Small intestine (tissue), 7 donors: ENCODE measurements around the gene ANKRD44. TPM values are rescaled to one million over a fixed set of nuclear protein-coding genes. Genes with fewer than 3 reads are reported as not detected.
"Not testable (repeated sequence)": the region's sequence is repeated elsewhere in the genome, so short reads cannot be mapped to it uniquely, and the experiment has no call there.

Source experiments
- DNase-seq, 2 donors: peaks; one replicate each; pipeline versions ENCODE4 v3.0.0 to v3.0.0-alpha.2; 2013
- FAIRE-seq: peaks from 2 replicates; lab custom pipeline; 2012; peaks lifted over from hg19 to GRCh38; lab: Jason Lieb, UNC
- H3K27ac ChIP-seq, 3 donors: one replicate each; pipeline ENCODE4 v1.5.1; 2013; ENCODE audit warnings: low read length in 2 of 3, mild to moderate bottlenecking in 2 of 3, control low read depth in 1 of 3, inconsistent platforms in 1 of 3, low read depth in 1 of 3, moderate library complexity in 1 of 3
- H3K27me3 ChIP-seq, 3 donors: one replicate each; pipeline ENCODE4 v1.6.1; 2013; ENCODE audit warnings: low read length in 3 of 3, inconsistent platforms in 1 of 3; ENCODE audit not compliant: control insufficient read depth in 3 of 3, insufficient read depth in 3 of 3
- H3K36me3 ChIP-seq, 3 donors: one replicate each; pipeline ENCODE4 v1.6.1; 2013; ENCODE audit warnings: low read length in 3 of 3, inconsistent platforms in 1 of 3, low read depth in 1 of 3, mild to moderate bottlenecking in 1 of 3, moderate library complexity in 1 of 3; ENCODE audit not compliant: control insufficient read depth in 3 of 3, insufficient read depth in 2 of 3
- H3K4me1 ChIP-seq, 3 donors: one replicate each; pipeline ENCODE4 v1.6.1; 2013; ENCODE audit warnings: low read length in 2 of 3, inconsistent platforms in 1 of 3, low read depth in 1 of 3, mild to moderate bottlenecking in 1 of 3, moderate library complexity in 1 of 3; ENCODE audit not compliant: control insufficient read depth in 3 of 3, insufficient read depth in 2 of 3
- H3K4me3 ChIP-seq, 3 donors: one replicate each; pipeline ENCODE4 v1.5.1; 2013; ENCODE audit warnings: low read length in 3 of 3, control low read depth in 1 of 3, inconsistent platforms in 1 of 3, low read depth in 1 of 3, mild to moderate bottlenecking in 1 of 3, moderate library complexity in 1 of 3
- H3K9me3 ChIP-seq, 2 donors: one replicate each; pipeline ENCODE4 v1.6.1; 2013; ENCODE audit warnings: low read depth in 1 of 2, low read length in 1 of 2; ENCODE audit not compliant: control insufficient read depth in 2 of 2, insufficient read depth in 1 of 2
- WGBS, 3 donors: extraction: QIAGEN DNeasy Blood & Tissue Kit; methylation state at CpG; one replicate each; pipeline ENCODE4 v1.1.7; 2013; 5-methylcytosine and 5-hydroxymethylcytosine counted together
- polyA plus RNA-seq, 4 donors: library from polyadenylated mRNA; stranded (reverse) in 3 of 4; unstranded in 1 of 4; fragments of 200-250 nt in 3 of 4; fragments of 120-200 nt in 1 of 4; gene quantifications; one replicate each; pipeline versions ENCODE4 v1.2.1 to v1.2.3, GENCODE V29; 2013
- donor health status: healthy with polysubstance abuse.
- donor health status: control.
- donor health status: control.
- donor health status: Bipolar disorder and iron deficiency.
- donor health status: healthy.

The ANKRD44 gene
- polyA plus RNA-seq, 4 donors, result 0.89 to 5.2 (median 1.7) TPM

GRCh38 chr2:197293252-197294007, 17.1 kb downstream of the ANKRD44 start:
- H3K27ac ChIP-seq, result peak overlapping the region in 2 of 3 donors; percentile 41 to 59
- H3K9me3 ChIP-seq, result no peaks in the 10 kb centered on the region
- no peaks in the 10 kb centered on the region for H3K36me3 ChIP-seq
- DNase-seq, result no peak
- H3K27me3 ChIP-seq, result no peaks in the 10 kb centered on the region
- no peak for FAIRE-seq
- WGBS, 3 donors, result 30 to 56% (median 55%) methylated on average over 5 of the region's 5 CpGs
- no peak overlapping the region for H3K4me3 ChIP-seq
- H3K4me1 ChIP-seq, result peaks cover 0 to 14% (median 0%) of the 10 kb centered on the region in 3 donors

- Histone ChIP-seq H3K9me3 (no peaks in the 10 kb centered on the region), H3K4me3 (no peak overlapping the region), H3K4me1 (peaks cover 0 to 13% (median 0%) of the 10 kb centered on the region in 3 donors), H3K36me3 (no peaks in the 10 kb centered on the region), H3K27ac (peak overlapping the region in 1 of 3 donors; percentile 38), H3K27me3 (no peaks in the 10 kb centered on the region)
- FAIRE-seq, result no peak
- 77 to 97% (median 88%) methylated on average over 2 of the region's 2 CpGs for WGBS, 3 donors
- no peak for DNase-seq
These were observed 18.0 kb downstream of the ANKRD44 start for GRCh38 chr2:197292619-197293018.

GRCh38 chr2:197287596-197287932, 23.0 kb downstream of the ANKRD44 start:
- H3K9me3 ChIP-seq, H3K27me3 ChIP-seq, FAIRE-seq, H3K4me1 ChIP-seq, H3K4me3 ChIP-seq, DNase-seq, H3K36me3 ChIP-seq: not testable (repeated sequence)
- 72 to 85% (median 80%) methylated on average over 7 of the region's 7 CpGs for WGBS, 3 donors
- H3K27ac ChIP-seq, result peak overlapping the region in 1 of 3 donors; percentile 74

GRCh38 chr2:197286805-197287595, 23.6 kb downstream of the ANKRD44 start:
- Histone ChIP-seq H3K36me3 (no peaks in the 10 kb centered on the region), H3K4me1 (peaks cover 0 to 4% (median 0%) of the 10 kb centered on the region in 3 donors), H3K27ac (peak overlapping the region in 1 of 3 donors; percentile 74), H3K9me3 (no peaks in the 10 kb centered on the region), H3K4me3 (no peak overlapping the region), H3K27me3 (peaks cover 0 to 2% (median 0%) of the 10 kb centered on the region in 3 donors)
- FAIRE-seq, result no peak
- WGBS, 3 donors, result 55 to 58% (median 57%) methylated on average over 8 of the region's 8 CpGs
- peak; percentile 18 to 58 for DNase-seq

GRCh38 chr2:197285361-197285760, 25.2 kb downstream of the ANKRD44 start:
- Histone ChIP-seq H3K4me1 (peaks cover 0 to 5% (median 0%) of the 10 kb centered on the region in 3 donors), H3K27me3 (peaks cover 0 to 2% (median 0%) of the 10 kb centered on the region in 3 donors), H3K9me3 (no peaks in the 10 kb centered on the region), H3K36me3 (no peaks in the 10 kb centered on the region), H3K27ac (no peak overlapping the region), H3K4me3 (no peak overlapping the region)
- FAIRE-seq, result no peak
- no peak for DNase-seq
- 81 to 95% (median 86%) methylated on average over 3 of the region's 3 CpGs for WGBS, 3 donors

- Histone ChIP-seq H3K36me3 (no peaks in the 10 kb centered on the region), H3K27me3 (peaks cover 0 to 2% (median 0%) of the 10 kb centered on the region in 3 donors), H3K9me3 (no peaks in the 10 kb centered on the region), H3K4me3 (no peak overlapping the region), H3K27ac (no peak overlapping the region), H3K4me1 (peaks cover 0 to 9% (median 0%) of the 10 kb centered on the region in 3 donors)
- DNase-seq (no peak), FAIRE-seq (no peak)
These were observed 25.6 kb downstream of the ANKRD44 start for GRCh38 chr2:197284956-197285355.

GRCh38 chr2:197281421-197281820, 29.2 kb downstream of the ANKRD44 start:
- 54 to 63% (median 59%) methylated on average over 2 of the region's 2 CpGs for WGBS, 3 donors
- Histone ChIP-seq H3K4me1 (peaks cover 0 to 6% (median 0%) of the 10 kb centered on the region in 3 donors), H3K36me3 (no peaks in the 10 kb centered on the region), H3K27me3 (peaks cover 0 to 5% (median 0%) of the 10 kb centered on the region in 3 donors), H3K9me3 (no peaks in the 10 kb centered on the region), H3K27ac (no peak overlapping the region), H3K4me3 (no peak overlapping the region)
- DNase-seq, result no peak
- no peak for FAIRE-seq

GRCh38 chr2:197280015-197280702, 30.4 kb downstream of the ANKRD44 start:
- H3K9me3 ChIP-seq, result no peaks in the 10 kb centered on the region
- H3K27ac ChIP-seq, result peak overlapping the region in 1 of 3 donors; percentile 54
- 74 to 80% (median 78%) methylated on average over 13 of the region's 13 CpGs for WGBS, 3 donors
- H3K4me1 ChIP-seq, result peaks cover 0 to 6% (median 0%) of the 10 kb centered on the region in 3 donors
- FAIRE-seq, result no peak
- no peak for DNase-seq
- H3K4me3 ChIP-seq, result no peak overlapping the region
- peaks cover 0 to 5% (median 0%) of the 10 kb centered on the region in 3 donors for H3K27me3 ChIP-seq
- no peaks in the 10 kb centered on the region for H3K36me3 ChIP-seq
